ENCODE results near the gene ABCA1. TPM values are rescaled to one million over a fixed set of nuclear protein-coding genes. Genes with fewer than 3 reads are reported as not detected.

Gene ABCA1
- total RNA-seq, 2 donors from 2014 or later = 23.5 to 32.9 TPM

GRCh38 chr9:104826911-104827310, 101.0 kb downstream of the ABCA1 start:
- intact Hi-C loops (cut with DNase I) = no loop called here
- DNase-seq (ENCODE audit: low spot score) = no peak

DNA sequence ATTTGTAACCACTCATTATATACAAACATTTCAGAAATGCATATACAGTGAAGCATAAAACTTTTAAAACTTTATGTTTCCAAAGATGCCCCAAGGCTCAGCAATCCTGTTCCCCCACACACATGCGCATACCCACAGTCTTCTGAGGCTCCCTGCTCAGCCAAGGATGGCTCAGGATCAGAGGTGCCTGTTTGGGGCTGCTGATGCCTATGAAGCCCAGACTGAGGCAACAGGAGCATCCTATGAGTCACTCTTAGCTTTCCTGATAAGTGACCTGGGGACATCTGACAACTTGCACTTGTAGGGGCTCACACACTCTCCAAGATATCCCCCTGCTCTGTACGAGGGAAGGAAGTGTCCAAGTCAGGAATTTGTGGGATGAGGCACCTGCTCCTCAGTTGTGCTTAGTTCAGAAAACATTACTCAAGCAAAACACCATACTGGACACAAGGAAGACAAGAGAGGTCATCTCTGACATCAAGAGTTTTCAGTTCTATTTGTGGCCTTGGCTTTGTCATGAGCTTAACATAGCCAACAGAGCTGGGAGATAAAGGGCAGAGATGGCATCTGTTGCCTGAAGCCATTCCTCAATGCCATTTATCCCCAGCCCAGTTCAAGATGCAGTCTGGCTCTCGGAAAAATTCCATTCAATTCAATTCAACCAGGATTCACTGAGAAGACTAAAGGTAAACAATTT, 101.7 kb downstream of the ABCA1 start:
- no peak for DNase-seq (ENCODE audit: low spot score)
- intact Hi-C loops (cut with DNase I) = no loop called here

GRCh38 chr9:104820336-104820735, 107.6 kb downstream of the ABCA1 start:
- intact Hi-C loops (cut with DNase I) = no loop called here
- no peak for DNase-seq (ENCODE audit: low spot score)

DNA sequence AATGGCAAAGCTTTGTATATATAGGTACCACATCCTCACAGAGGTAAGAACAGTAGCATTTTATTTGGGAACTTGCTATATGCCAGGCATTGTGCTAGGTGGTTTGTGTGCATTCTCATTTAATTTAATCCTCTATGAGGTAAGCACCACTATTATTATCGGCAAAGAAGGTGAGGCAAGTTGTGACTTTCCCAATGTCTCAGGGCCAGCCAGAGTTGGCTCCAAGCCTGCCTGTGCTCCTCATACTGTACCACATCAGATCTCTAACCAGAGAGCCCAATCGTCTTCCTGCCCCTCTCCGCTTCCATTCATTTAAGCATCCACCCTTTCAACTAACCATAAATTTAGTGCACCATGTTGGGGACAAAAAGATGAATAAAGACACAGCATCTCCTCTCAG, 108.9 kb downstream of the ABCA1 start:
- intact Hi-C loops (cut with DNase I) = no loop called here

DNA sequence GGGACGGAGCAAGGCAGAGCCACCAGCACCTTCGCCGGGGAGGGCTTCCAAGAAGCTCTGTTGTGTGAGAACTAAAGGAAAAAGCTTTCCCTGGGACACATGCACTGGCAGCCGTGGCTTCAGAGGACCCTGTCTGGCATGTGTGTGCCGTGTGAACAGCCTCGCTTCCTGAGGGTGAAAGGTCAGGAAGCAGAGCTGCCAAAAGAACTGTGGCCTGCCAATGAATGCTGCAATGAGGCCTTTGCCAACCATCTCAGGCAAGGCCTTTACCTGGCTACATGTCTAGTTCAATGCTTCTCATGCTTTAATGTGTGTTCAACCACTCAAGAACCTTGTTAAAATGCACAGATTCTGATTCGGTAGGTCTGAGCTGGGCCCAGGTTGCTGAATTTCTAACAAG, 110.5 kb downstream of the ABCA1 start:
- no peak for DNase-seq (ENCODE audit: low spot score)
- intact Hi-C loops (cut with DNase I) = no loop called here

More for the DNA sequence above, 108.9 kb downstream of the ABCA1 start:
- no peak for DNase-seq (ENCODE audit: low spot score)

- intact Hi-C loops (cut with DNase I) = no loop called here
- no peak for DNase-seq (ENCODE audit: low spot score)
These were observed 111.9 kb downstream of the ABCA1 start for GRCh38 chr9:104815851-104816565.

GRCh38 chr9:104810421-104811339, 117.3 kb downstream of the ABCA1 start:
- intact Hi-C loops (cut with DNase I) = no loop called here
- DNase-seq (ENCODE audit: low spot score) = no peak

DNA sequence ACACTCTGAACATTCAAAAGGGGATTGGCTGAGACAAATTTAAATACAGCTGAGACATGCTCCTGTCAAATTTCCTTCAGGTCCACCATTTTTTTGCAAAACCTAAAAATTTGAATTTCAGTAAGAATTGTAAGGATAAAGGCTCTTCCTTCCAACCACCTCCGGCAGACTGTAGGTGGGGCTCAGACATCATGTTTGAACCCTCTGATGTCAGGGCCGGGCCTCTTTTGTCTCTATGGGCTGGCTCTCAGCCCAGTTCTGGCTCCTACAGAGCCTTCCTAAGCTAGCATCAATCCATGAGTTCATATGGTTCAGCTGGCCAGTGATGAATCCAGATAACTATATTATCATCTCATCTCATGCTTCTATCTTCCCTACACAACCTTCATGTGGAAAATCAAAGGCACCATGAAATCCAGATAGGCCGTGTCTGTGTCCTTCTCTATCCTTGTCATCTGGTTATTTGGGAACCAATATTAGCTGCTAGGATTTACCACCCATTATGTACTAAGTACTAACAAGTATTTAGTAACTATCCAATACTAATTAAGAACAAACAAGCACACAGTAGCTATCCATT, 119.8 kb downstream of the ABCA1 start:
- intact Hi-C loops (cut with DNase I) = no loop called here
- no peak for DNase-seq (ENCODE audit: low spot score)

- intact Hi-C loops (cut with DNase I) = no loop called here
- no peak for DNase-seq (ENCODE audit: low spot score)
These were observed 122.5 kb downstream of the ABCA1 start for GRCh38 chr9:104805441-104805840.

DNA sequence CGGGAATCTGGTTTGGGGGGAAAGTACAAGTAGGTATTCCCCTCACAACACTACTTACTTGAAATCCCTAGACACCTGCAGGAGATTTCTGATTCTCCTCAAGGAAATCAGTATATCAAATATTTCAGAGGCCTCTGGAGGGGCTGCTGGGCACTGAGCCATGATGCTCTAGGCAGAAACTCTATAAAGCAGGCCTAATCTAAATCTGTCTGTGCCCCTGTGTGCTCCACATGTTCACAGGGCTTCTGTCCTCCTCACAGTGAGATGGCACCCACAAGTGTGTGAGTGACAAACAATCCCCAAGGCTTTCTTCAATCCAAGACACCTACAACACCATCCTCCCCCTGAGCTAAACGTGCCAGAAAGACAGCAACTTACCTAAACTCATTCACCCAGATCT, 125.0 kb downstream of the ABCA1 start:
- intact Hi-C loops (cut with DNase I) = no loop called here
- DNase-seq (ENCODE audit: low spot score) = no peak

DNA sequence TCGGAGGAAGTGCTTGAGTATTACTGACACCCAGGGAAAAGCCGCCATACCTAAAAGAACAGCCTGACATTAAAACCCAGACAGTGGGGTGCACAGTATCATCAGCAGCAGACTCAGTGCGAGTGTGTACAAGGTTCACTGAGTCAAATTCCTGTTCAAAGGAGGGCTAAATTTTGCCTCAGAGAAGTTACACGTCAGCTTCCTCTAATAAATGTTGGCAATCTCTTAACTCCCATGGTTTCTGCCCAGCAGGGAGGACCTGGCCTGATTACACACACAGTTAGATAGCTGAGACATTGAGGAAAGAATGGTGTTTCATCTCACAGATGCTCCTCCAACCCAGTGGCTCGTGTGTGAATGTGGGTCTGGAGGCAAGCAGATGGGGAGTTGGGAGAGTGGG, 125.8 kb downstream of the ABCA1 start:
- intact Hi-C loops (cut with DNase I) = no loop called here
- DNase-seq (ENCODE audit: low spot score) = no peak

- no peak for DNase-seq (ENCODE audit: low spot score)
- intact Hi-C loops (cut with DNase I) = no loop called here
These were observed 127.7 kb downstream of the ABCA1 start for GRCh38 chr9:104800068-104800785.

GRCh38 chr9:104798209-104798995, 129.6 kb downstream of the ABCA1 start:
- no peak for DNase-seq (ENCODE audit: low spot score)
- intact Hi-C loops (cut with DNase I) = no loop called here

DNA sequence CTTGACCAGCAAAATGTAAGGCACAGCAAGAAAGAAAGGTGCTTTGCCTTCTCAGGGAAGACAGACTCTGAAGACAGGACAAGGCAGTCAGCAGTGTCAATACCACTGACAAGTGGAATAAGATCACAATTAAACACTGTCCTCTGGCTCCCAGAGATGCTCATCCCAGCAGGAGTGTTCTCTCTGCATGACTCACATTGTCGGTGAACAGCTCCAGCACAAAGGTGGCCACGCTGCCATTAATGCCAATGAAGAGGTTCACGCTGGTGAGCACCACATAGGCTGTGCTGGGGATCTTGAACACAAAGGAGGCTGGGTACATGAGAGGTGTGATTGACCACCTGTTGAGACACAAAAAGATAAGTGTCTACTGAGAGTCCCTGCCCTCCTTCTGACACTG, 132.1 kb downstream of the ABCA1 start:
- no peak for DNase-seq (ENCODE audit: low spot score)
- intact Hi-C loops (cut with DNase I) = no loop called here

DNA sequence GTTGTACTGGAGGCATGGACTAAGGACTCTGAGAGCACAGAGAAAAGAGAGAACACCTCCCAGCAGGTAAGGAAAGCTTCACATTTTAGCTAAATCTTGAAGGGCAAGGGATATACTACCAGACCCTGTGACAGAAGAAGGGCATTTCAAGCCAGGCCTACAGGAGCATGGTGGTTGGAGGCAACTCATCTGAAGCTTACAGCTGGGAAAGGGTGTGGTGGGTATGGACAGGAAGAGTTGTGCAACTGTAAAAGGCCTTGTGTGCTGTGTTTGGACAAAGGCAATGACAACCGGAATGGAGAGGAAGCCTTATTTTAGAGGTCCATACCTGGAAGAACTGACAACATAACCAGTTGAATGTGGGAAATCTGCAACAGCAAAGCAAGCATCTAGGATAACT, 132.9 kb downstream of the ABCA1 start:
- DNase-seq (ENCODE audit: low spot score) = no peak
- intact Hi-C loops (cut with DNase I) = no loop called here

DNA sequence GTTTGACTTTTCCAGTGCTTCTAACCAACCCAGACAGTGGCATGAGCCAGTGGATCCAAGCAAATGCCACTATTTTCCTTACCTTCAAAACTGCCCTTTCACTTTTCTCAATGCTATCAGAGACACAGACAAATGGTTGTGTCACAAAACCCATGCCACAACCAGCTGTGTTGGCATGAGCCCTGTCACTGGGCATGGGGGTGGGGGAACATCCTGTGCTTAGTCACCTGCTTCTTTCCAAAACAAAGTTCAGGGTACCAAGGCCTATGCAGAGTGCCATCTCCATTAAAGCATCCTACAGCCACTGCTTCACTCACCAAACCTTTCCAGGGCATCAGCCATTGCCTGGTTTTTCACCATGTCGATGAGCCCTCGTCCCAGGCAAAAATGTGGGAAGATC, 133.9 kb downstream of the ABCA1 start:
- DNase-seq (ENCODE audit: low spot score) = no peak
- intact Hi-C loops (cut with DNase I) = no loop called here

DNA sequence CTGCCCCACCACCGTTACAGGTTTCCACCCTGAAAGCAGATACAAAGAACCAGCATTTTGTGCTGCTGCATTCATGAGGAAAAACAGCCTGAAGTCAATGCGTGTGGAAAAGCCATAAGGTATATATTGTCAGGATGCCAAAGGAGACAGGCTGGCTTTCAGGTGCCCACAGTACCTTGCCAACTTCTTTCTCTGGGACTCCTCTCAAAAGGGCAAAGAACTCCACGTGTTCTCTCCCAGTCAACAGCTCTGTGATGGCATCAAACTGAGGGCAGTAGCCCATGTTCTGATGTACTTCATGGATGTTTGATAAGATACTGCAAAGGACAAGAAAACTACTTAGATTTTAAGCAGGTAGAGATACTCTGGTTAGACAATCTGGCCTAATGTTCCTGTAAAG, 139.7 kb downstream of the ABCA1 start:
- intact Hi-C loops (cut with DNase I) = no loop called here
- DNase-seq (ENCODE audit: low spot score) = no peak

DNA sequence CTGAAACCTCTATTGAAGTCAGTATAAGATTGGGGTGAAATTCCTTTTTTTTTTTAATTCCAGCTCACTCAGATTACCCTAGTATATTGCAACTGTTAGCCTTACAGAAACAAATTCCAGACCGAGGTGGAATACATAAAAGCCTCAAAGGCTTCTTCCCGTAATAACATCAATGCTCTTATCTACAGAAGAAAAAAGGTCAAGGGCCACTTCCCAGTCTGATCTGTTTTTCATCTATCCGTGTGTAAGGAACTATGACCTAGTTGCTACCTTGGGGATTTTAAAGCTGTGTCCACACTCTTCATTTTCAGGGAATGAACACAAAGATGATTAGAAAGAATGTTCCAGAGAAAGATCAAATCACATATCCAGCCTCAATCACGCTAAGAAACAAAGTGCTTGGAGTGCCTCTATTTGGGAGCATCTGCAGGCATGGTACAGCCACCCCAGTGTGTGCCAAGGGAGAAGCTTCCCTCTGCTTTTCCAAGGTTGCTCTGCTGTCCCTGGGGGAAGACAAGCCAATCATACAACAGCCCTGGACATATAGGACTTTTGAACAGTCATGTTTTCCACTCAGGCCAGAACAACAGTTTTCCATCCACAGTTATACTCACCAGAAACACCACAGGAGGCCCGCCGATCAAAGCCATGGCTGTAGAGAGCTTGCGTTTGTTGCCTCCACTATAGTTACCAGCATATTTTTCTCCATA, 140.5 kb downstream of the ABCA1 start:
- intact Hi-C loops (cut with DNase I) = no loop called here
- no peak for DNase-seq (ENCODE audit: low spot score)

All from posterior vena cava (tissue), 2 donors.